ENCODE results near the gene AKAP7.
A peak's percentile ranks its signal among the peaks of the same experiment; 100 is the strongest.

The AKAP7 gene

DNA sequence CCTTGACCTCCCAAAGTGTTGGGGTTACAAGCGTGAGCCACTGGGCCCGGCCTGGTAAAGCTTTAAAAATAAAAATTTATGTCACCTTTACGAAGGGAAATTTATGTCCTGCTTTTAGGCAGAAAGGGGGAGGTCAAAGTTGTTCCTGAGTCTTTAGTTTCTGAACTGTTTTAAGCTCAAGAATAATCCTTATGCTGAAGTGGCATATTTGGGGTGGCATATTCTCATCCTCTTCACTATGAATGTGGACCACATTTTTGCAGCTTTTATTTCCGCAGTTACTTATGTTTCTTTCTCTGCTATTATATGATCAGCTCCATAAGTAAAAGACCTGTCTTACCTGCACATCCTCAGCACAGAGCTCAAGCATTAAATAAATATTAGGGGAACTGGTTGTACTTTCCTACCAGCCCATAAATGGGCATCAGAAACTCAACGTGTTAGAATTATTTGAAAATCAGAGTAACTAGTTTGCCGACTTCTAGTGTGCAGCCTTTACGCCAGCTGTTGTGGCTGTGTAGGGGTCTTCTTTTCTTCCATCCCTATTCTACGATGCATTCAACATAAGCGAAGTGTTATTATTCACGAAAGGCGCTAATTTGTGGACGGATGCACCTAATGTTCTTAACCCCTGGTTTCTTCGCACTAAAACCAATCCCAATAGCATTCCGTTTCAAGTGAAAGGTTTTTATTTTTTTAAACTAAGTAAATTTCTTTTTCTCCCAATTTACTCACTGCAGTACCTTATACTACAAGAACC, 867 bp upstream of the AKAP7 start:
- no peak for DNase-seq (ENCODE audit: low spot score)

DNA sequence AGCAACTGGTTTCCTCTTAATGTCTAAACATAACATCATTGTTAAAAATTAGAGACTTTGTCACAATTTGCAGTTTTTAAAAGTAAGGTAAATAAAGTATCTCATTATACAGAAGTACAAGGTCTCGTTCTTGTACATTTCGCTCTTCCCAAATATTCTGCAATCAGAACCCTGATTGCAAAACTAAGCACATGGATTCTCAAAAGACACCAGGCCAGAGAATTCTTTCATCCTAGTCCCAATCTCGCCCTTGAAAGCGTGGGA, 355 bp upstream of the AKAP7 start:
- peak; percentile 79 for DNase-seq (ENCODE audit: low spot score)

DNA sequence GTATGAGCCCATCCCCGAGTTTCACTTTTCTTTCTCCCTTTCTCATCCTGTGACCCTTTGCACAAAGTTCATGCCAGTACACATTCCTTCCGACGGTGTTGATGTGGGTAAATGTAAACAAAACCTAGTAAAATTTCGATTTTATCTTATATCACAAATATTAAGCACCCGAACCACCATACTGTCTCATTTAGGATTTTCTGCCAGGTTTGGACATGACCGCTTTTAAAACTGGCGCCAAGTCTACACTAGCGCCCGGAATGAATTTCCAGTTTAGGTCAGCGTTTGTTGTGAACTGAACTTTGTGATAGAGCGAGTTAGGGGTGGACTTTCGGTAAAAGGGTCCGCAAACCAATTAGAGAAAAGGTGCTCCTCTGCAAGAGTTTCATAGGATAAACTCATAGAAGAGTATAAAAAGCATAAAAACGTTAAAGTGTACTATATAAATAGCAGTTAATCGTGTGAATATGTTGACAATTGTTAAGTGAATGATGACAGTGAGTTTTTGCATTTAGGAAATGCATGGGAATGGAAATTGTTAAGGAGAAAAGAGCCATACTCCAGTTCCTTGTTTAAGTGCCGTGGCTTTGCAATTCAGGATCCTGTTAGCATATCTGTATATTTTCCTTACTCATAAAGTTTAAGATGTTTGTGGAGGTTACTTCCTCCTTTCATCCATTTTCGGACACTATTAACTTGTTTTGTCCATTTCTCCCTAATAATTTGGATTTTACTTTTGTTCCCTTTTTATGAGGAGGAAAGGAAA, 937 bp downstream of the AKAP7 start:
- peak; percentile 77 for DNase-seq (ENCODE audit: low spot score)

DNA sequence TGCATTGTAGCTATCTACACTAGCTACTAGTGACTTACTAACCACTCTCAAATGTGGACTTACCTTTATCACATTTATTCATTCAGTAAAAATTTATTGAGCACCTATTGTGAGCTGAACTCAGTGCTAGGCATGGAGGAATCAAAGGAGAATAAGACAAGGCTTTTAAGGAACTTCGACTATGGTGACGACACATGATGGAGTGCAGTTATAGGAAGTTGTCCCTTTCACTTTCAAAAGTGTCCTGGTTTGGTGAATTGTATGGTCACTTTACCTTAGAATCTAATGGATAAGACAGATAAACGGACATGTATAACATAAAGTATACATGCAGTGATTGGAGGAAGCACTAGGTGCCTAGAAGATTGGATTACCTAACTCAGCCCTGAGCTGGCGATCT, 4.3 kb downstream of the AKAP7 start:
- peak; percentile 58 for DNase-seq (ENCODE audit: low spot score)

DNA sequence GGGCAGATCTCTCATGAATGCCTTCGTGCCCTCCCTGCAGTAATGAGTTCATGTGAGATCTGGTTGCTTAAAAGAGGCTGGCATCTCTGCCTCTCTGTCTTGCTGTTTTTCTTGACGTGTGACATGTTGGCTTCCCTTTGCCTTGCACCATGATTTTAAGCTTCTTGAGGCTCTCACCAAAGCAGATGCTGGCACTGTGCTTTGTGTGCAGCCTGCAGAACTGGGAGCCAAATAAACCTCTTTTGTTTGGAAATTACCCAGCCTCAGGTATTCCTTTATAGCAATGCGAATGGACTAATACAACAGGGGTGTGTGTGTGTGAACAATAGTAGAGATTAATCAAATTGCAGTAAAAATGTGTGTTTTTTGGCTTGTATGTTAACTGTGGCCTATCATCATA, 8.1 kb downstream of the AKAP7 start:
- no peak for DNase-seq (ENCODE audit: low spot score)

DNA sequence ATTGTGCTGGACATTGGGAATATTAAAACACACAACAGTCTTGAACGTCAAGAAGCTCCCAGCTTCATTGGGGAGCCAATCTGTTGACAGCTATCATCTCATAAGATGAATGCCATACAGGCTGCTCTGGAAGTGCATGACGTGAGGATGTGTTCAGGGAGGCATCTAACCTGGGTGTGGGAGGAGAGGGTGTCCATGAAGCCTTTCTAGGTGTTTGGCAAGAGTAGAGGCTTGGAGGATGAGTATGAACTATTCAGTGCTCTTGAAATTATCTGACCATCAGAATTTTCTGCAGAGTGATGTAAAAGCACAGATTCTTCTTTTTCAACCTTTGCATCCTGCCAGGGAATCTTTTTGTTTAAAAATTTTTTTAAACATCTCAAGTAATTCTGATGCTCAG, 11.6 kb downstream of the AKAP7 start:
- no peak for DNase-seq (ENCODE audit: low spot score)

DNA sequence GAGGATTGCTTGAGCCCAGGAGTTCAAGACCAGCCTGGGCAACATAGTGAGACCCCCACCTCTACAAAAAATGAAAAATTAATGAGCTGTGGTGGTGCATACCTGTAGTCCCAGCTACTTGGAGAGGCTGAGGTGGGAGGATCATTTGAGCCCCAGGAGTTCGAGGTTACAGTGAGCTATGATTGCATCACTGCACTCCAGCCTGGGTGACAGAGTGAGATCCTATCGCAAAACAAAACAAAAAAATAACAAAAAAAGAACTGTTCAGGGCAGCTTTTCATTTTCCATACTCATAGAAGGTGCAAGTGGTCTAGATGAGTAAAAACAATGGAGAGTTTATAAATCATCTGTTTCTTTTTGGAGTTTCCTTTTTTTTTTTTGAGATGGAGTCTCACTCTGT, 21.1 kb downstream of the AKAP7 start:
- no peak for DNase-seq (ENCODE audit: low spot score)

DNA sequence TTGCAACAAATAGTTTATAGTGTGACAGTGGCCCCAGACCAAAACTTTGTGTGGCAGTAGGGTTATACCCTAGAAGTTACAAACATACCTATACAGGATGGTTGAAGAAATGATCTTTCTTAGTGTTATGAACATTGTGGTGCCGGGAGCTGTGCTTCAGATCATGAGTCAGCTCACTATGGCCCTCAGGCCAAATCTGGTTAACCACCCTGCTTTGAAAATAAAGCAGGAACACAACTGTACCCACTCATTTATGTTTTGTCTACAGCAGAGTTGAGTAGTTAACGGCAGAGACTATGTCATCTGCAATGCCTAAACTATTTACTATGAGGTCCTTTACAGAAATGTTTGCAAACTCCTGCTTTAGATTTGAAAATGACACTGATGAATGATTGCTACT, 24.3 kb downstream of the AKAP7 start:
- no peak for DNase-seq (ENCODE audit: low spot score)

DNA sequence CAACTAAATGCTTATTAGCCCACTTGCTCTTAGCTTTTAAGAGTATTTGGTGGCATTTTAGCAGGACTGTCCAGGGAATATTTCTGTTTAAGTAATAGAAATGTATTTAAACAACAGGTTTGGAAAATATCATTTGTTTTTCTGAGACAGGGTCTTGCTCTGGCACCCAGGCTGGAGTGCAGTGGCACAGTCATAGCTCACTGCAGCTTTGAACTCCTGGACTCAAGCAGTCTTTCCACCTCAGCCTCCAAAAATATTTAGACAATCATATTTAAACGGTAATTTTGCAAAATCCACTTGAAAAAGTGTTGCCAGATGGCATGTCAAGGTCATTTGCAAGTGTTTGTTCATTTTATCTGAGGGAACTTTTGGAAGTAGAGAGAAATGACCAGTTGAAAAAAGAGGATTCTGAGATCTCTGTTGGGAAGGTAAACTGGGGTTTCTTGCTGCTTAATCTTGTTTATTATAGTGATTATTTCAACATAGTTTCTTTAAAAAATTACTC, 25.0 kb downstream of the AKAP7 start:
- DNase-seq (ENCODE audit: low spot score): no peak

DNA sequence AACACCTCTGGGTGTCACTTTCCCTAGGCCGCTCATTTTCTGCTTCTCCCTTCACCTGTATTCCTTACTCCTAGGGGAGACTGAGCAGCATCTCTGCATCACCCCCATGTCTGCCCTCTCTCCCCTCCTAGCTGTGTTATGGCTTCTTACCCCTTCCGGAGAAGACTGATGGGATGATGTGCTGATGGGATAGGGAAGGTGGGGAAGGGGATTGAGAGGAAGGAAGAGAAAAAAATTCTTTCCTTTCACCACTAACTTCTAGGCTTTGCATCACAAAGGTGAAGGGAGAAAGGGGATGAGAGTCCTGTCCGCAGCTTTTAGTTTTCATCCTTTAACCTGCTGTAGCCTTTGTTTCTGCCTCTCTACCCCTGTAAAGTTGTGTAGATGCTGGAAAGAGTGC, 26.7 kb downstream of the AKAP7 start:
- DNase-seq (ENCODE audit: low spot score): no peak

DNA sequence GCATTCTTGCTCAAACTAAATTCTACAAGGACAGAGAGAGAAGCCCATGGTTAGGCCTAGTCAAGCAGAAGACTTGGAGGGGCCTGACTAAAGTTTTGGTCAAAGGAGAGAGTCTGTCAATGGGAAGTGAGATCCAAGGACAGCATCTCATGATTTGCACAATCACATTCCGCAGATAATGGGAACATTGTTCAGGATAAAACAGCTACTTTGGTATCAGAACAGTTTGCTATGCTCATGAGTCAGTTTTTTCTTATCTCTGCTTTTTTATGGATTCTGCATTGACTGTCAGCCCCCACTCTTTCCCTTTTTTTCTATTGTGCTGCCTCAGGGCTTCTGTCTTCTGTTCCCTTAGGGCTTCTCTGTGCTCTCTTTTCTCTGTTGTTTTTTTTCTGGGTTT, 28.6 kb downstream of the AKAP7 start:
- peak; percentile 71 for DNase-seq (ENCODE audit: low spot score)

DNA sequence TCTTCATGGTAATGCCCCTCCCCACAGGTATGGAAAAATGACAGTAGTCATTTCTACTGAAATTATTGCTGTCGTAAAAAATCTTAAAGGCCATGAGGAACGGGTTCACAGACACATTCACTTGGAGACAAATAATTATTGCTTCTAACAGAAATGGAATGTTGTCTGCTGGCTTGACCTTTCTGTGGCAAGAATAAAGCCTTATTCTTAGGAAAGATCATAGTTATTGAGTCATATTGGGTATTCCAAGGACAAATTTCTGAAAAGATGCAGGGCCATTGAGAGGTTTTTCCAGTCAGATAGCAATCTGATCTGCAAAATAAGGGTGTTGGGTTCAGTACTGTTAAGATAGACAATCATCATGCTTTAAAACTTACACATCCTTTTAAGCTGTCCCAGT, 29.2 kb downstream of the AKAP7 start:
- peak; percentile 54 for DNase-seq (ENCODE audit: low spot score)

DNA sequence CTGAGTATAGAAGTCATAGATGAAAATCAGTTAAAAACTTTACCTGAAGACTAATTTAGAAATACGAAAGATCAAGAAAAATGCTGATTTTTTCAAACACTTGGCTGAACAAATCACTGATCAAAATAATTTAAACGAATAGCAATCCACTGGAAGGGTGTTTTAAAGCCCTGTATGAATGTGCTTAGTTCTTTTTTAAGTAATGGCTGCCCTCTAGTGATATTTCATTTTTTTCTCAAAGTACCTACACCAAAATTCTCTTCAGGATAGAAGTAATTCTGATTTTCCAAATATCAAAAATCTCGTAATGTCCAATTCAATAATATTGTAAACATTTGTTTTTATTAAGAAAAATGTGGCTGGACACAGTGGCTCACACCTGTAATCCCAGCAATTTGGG, 32.5 kb downstream of the AKAP7 start:
- peak; percentile 47 for DNase-seq (ENCODE audit: low spot score)

DNA sequence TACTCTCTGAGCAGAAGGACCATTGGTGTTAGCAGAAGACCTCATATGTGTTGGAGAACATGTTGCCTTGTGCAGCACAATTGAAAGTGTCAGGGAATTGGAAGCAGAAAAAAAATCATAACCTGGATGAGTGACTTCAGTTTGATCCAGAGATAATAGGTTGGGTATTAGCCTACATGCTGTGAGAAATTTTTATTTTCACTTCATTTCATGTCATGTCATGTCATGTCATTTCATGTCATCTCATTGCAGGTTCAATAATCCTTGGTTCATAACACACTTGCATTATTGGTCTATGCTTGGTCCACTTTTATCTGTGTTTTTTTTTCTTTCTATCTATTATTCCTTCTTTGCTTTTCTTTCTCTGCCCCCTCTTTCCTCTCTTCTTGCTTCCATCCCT, 34.3 kb downstream of the AKAP7 start:
- no peak for DNase-seq (ENCODE audit: low spot score)

DNA sequence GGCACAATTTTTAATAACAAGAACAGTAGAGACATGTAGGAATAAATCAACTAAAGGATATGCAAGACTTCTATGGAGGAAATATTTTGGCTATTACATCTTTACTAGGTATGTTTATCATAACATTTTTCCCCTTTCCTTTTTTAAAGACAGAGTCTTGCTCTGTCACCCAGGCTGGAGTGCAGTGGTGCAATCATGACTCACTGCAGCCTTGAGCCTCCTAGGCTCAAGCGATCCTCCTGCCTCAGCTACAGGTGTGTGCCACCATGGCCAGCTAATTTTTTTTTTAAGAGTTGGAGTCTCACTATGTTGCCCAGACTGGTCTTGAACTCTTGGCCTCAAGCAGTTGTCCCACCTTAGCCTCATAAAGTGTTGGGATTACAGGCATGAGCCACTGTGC, 37.0 kb downstream of the AKAP7 start:
- no peak for DNase-seq (ENCODE audit: low spot score)

DNA sequence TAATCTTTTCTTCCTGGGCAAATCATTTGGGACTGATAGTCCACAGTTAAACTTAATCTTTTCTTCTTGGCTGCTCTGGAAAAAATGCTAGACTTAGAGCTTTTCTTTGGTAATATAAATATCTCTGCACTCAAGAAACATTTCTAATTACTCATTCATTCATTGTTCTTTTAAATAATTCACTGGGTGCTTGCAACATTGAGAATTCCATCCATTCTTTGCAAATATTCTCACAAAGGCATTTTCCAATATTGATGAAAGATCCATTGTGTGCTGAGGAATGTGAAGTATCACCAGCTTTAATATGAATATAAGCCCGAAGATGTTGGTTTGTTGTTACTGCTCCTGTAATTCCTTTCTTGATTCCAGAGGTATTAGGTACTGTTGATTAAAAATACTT, 38.4 kb downstream of the AKAP7 start:
- DNase-seq (ENCODE audit: low spot score): no peak

DNA sequence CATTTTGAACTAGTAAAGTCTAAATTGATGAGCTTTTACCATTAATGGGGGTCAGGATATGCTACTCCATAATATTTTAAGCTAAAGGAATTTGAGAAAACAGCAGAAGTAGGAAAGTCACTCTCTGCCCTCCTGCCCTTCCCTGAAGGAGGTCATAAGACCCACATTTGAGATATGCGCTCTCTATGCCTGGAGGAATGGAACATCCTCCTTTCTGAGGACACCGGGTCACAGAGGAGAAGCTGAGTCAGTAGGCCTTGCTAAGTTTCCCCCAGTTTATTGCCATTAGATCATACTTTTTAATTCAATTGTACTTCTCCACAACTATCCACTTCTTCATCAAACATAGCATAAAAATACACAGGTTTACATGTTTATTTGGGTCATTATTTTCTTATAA, 40.3 kb downstream of the AKAP7 start:
- no peak for DNase-seq (ENCODE audit: low spot score)

DNA sequence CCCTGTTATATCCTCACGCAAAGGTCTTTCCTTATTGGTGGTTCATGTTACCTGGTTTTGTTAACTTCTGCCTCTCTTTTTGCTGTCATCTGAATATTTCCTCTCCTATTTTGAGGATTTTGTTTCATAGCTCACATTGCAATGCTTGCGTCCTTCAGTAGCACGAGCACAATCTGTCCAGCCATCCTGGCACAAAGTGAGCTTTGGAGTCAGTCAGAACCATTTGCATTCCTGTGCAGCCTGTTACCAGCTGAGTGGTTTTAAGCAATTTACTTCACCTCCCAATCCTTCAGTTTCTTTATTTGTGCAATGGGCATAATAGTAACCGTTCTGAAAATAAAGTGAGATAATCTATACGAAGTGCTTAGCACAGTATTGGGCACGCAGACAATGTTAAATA, 42.7 kb downstream of the AKAP7 start:
- DNase-seq (ENCODE audit: low spot score): no peak

DNA sequence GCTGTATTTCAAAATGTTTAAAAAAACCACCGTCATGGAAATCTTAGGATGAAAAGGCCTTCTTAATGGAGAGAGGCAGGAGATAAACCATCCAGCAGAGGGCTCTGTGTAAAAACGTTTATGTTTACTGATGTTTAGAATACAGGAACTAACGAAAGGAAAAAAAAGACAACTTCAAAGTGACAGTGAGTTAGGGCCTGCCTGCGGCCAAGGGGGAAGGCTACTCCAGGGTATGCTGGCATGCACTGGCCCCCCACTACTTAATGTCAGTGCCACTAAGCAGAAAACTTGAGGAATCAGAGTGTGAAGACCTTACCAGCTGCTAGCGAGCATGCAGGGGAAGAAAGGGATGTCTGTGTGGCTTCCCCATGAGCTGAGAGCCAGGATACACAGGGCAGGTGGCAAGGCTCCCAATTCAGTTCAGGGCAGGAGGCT, 47.7 kb downstream of the AKAP7 start:
- DNase-seq (ENCODE audit: low spot score): peak; percentile 75

DNA sequence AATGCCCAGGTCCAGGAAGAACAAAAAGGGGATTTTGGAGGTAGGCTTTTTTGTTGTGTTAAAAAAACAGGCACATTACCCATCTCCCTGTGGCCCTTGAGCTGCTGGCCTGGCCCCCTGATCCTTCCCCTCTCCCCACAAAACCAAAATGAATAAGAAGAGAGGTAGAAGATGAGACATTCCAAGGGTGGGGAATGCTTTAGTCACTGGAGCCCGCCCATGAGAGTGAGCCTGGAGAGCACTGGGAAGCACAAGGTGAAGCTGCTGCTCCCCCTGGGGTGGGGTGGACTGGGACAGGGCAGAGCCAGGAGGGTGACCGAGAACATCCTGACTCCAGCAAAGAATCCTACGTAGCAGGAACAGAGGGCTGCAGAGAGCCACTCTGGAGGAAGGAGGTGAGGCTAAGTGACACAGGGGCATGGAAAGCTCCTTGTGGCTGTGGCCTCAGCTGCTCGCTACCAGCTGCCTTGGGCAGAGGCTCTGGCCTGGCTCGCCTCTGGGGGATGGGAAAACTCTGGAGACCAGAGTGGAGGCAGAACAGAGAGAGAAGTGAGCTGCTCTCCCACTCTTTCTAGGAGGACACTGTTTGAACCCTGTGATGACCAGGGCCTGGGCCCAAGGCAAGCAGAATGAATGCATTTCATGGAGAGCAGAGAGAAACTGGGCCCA, 48.3 kb downstream of the AKAP7 start:
- DNase-seq (ENCODE audit: low spot score): no peak

DNA sequence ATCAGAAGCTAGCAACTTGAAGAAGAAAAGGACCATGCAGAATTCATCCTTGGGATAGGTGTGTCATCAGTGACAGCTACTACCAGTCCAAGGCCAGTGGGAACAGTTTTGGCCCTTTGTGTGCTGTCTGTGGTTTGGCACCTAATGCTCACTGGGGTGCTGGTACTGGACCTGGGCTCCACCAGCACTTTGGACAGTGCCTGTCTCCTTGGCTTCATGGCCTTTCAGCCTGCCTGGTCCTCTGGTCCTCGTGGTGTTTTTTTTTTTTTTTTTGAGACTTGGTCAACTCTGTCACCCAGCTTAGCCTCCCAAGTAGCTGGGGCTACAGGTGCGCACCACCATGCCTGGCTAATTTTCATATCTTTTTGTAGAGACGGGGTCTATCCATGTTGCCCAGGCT, 56.3 kb downstream of the AKAP7 start:
- no peak for DNase-seq (ENCODE audit: low spot score)

DNA sequence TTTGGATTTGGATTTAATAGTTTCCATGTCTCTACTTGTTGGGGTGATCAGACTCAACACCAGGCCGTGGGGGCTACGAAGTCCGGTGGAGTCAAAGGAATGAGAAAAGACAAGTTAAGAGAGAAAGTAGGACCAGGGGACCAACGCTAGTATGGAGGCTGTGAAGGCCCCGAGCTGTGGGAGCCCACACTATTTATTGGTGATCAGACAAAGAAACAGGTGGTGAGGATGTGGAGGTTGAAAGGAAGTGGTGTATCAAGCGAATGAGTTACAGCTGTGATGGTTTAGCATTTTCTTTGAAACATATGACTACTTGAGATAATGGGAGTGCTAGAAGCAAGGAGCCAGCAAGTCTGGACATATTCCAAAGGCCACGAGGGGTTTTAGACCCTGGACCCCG, 62.4 kb downstream of the AKAP7 start:
- no peak for DNase-seq (ENCODE audit: low spot score)

DNA sequence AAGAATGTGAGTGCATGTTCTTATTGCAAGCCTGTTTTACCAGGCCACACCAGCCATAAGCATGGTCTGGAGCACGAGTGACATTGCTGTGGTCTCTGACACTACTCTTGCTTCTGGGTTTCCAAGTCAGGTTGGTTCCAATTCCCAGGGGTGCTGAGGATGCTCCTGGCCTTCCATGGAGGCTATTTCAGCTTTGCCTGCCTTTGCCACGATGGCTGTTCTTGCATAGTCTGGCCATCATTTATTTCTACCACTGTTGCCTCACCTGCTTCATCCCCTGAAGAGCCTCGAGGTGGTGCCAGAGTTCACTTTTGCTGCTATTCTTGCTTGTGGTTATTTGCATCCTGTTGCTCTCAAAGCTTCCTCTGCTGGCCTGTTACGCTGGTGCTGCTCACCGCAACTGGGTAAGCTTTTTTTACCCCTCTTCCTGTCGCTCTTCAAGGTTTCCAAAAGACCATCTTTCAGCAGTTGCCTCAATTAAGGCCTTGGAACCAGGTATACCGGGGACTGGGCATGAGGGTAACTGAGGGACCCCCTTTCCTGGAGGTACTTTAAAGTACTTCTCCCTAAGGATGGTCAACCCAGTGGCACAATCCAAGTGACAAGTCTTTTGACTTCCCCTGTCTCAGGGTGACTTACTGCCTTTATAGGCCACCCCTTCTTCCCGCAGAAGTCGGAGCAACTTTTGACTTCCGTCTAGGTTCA, 64.5 kb downstream of the AKAP7 start:
- DNase-seq (ENCODE audit: low spot score): peak; percentile 61
